Glutamatergic neuron (in vitro differentiated cells): ENCODE results near the gene UCK1. TPM values are rescaled to one million over a fixed set of nuclear protein-coding genes. Genes with fewer than 3 reads are reported as not detected.
A peak's percentile ranks its signal among the peaks of the same experiment; 100 is the strongest.

Experiments
- DNase-seq: peaks from one replicate; pipeline ENCODE4 v3.0.0; 2022
- H3K27ac Mint-ChIP-seq: one replicate; pipeline ENCODE4 v1.8.0; 2020; ENCODE audit warnings: mild to moderate bottlenecking, mixed read lengths, inconsistent platforms; ENCODE audit not compliant: unreplicated experiment
- H3K27me3 Mint-ChIP-seq: one replicate; pipeline ENCODE4 v1.8.0; 2020; ENCODE audit warnings: mild to moderate bottlenecking, moderate library complexity, mixed read lengths, inconsistent platforms; ENCODE audit not compliant: unreplicated experiment
- H3K36me3 Mint-ChIP-seq: one replicate; pipeline ENCODE4 v1.8.0; 2020; ENCODE audit warnings: mild to moderate bottlenecking, mixed read lengths, inconsistent platforms; ENCODE audit not compliant: unreplicated experiment
- H3K4me1 Mint-ChIP-seq: one replicate; pipeline ENCODE4 v1.8.0; 2020; ENCODE audit warnings: mild to moderate bottlenecking, low read depth, mixed read lengths, inconsistent platforms; ENCODE audit not compliant: unreplicated experiment
- H3K4me3 Mint-ChIP-seq: one replicate; pipeline ENCODE4 v1.8.0; 2020; ENCODE audit warnings: mild to moderate bottlenecking, mixed read lengths, inconsistent platforms; ENCODE audit not compliant: unreplicated experiment
- H3K9me3 Mint-ChIP-seq: one replicate; pipeline ENCODE4 v1.8.0; 2020; ENCODE audit warnings: mild to moderate bottlenecking, moderate library complexity, mixed read lengths, inconsistent platforms; ENCODE audit not compliant: unreplicated experiment
- long read RNA-seq: library from polyadenylated mRNA; unstranded; transcript quantifications from one replicate; pipeline ENCODE4 v2.0.0, GENCODE V29; 2020; ENCODE audit not compliant: unreplicated experiment
- total RNA-seq: library from RNA; stranded (reverse); fragmentation: NEBNext Ultra II Directional; extraction: Animal tissue kit (Norgen Biotek cat#: 25700); gene quantifications from one replicate; pipeline ENCODE4 v1.2.1, GENCODE V29; 2021; ENCODE audit not compliant: unreplicated experiment
- TF ChIP-seq, protein P1 (sequence below): fragments of 200-600 bp; sonication (generic); IDR thresholded peaks from one replicate; pipeline ENCODE4 v1.5.0; 2021; ENCODE audit not compliant: partially characterized antibody, unreplicated experiment

Gene UCK1
- total RNA-seq: 24.8 TPM
- long read RNA-seq, transcript UCK1-204 (7 exons, 2,167 nt): major isoform, 14 of 18 reads
- long read RNA-seq, partial matches to known transcripts: 1 of 18 reads
- long read RNA-seq, other reads (novel, unspliced or antisense): 3 of 18 reads

DNA sequence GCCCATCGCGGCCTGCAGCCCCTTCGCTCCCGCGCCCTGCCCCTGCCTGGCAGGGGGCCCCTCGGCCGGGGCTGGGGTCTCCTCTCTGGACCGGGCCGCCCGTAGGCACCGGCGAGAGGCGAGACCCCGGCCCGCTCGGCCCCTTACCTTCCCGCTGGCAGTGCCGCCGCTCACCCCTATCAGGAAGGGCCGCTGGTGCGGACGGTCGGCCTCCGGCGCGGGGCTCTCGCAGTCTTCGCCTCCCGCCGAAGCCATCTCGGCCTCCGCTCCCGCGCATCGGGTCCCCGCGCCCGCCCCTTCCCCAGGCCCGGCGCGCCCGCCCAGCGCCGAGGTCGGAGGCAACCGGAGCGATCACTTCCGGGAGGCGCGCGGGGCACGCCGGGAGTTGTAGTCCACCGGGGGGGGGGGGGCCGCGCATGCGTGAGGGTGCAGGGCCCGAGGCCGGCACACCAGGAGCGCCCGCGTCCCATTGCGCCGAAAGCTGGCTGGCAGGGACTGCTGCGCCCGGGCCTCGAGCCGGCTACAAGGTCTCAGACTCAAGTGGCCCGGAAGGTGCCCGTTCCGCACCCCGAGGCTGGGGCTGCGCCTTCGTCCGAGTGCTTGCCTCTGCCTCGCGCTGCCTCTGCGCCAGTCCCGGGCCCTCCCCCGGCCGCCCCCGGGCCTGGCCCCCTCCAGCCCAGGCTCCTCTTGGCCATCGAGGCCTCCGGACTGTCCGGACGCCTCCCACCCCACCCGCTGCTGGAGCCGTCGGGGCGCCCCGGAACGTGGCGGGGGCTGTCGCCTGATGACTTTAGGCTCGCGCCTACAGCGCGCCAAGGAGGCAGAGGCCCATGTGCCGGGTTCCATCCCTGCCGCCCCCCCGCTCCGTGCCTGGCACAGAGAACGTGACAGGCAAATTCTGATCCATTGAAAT is at the start of gene UCK1:
Gene UCK1, minus strand, starts transcription at position 344 of the 913 bp plus-strand sequence. Its CDS starts 89 bp downstream, at position 255.
- TF ChIP-seq, protein P1, sequence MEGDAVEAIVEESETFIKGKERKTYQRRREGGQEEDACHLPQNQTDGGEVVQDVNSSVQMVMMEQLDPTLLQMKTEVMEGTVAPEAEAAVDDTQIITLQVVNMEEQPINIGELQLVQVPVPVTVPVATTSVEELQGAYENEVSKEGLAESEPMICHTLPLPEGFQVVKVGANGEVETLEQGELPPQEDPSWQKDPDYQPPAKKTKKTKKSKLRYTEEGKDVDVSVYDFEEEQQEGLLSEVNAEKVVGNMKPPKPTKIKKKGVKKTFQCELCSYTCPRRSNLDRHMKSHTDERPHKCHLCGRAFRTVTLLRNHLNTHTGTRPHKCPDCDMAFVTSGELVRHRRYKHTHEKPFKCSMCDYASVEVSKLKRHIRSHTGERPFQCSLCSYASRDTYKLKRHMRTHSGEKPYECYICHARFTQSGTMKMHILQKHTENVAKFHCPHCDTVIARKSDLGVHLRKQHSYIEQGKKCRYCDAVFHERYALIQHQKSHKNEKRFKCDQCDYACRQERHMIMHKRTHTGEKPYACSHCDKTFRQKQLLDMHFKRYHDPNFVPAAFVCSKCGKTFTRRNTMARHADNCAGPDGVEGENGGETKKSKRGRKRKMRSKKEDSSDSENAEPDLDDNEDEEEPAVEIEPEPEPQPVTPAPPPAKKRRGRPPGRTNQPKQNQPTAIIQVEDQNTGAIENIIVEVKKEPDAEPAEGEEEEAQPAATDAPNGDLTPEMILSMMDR: no peak
- H3K27ac Mint-ChIP-seq: no peak within 1 kb of the TSS
- H3K27me3 Mint-ChIP-seq: peaks cover 5% of the 10 kb centered on the region

DNA sequence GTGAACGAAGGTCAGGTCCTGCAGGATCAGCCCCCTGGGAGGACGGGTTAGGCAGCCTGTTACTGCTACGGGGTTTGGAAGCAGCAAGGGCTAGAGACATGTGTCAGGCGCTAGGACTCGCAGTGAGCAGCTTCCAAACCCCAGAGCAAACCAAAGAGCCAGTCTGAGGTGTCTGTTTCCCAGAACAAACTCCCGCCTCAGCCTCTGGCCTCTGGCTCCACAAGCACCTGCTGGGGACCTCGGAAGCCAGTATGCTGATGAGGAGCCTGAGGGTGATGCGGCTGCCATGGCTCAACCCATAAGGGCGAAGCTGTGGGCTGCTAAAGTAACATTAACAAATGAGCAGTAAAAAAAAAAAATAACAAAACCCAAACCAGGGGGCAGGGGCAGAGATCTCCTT is 49.3 kb upstream of the UCK1 start:
- peak overlapping the region; percentile 55 for H3K27ac Mint-ChIP-seq
- TF ChIP-seq, protein P1: no peak
- peaks cover 6% of the 10 kb centered on the region for H3K27me3 Mint-ChIP-seq
- DNase-seq: no peak
- peaks cover 12% of the 10 kb centered on the region for H3K9me3 Mint-ChIP-seq
- H3K4me3 Mint-ChIP-seq: no peak overlapping the region
- peaks cover 7% of the 10 kb centered on the region for H3K36me3 Mint-ChIP-seq
- peaks cover 11% of the 10 kb centered on the region for H3K4me1 Mint-ChIP-seq

More for the DNA sequence above, at the start of gene UCK1:
- Mint-ChIP-seq H3K36me3 (no peaks in the 10 kb centered on the region), H3K4me3 (peak within 1 kb of the TSS; percentile 87), H3K9me3 (peaks cover 1% of the 10 kb centered on the region), H3K4me1 (peaks cover 2% of the 10 kb centered on the region)
- DNase-seq: peak; percentile 84

DNA sequence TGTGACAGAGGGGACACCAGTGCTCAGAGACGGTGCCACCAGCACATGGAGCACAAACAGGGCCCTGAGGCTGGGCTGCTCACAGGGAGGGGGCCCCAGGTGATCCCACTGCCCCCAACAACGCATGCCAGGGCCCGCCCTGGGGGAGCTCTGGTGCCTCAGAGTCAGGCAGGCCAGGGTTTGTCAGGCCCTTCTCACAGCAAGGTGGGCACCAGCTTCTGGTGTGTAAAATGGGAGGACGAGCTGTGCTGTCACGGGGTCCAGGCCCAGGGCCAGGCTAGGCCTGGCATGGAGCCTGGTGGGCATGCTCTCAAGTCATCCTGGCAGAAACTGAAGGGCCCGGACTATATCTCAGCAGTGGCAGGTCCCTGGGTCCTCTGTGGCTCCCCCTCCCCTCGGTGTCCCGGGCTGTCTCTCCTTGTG is 48.7 kb upstream of the UCK1 start:
- peaks cover 7% of the 10 kb centered on the region for H3K36me3 Mint-ChIP-seq
- H3K4me3 Mint-ChIP-seq: no peak overlapping the region
- no peak for DNase-seq
- peaks cover 12% of the 10 kb centered on the region for H3K9me3 Mint-ChIP-seq
- TF ChIP-seq, protein P1: no peak
- no peak overlapping the region for H3K27ac Mint-ChIP-seq
- peaks cover 5% of the 10 kb centered on the region for H3K27me3 Mint-ChIP-seq
- H3K4me1 Mint-ChIP-seq: peaks cover 11% of the 10 kb centered on the region

DNA sequence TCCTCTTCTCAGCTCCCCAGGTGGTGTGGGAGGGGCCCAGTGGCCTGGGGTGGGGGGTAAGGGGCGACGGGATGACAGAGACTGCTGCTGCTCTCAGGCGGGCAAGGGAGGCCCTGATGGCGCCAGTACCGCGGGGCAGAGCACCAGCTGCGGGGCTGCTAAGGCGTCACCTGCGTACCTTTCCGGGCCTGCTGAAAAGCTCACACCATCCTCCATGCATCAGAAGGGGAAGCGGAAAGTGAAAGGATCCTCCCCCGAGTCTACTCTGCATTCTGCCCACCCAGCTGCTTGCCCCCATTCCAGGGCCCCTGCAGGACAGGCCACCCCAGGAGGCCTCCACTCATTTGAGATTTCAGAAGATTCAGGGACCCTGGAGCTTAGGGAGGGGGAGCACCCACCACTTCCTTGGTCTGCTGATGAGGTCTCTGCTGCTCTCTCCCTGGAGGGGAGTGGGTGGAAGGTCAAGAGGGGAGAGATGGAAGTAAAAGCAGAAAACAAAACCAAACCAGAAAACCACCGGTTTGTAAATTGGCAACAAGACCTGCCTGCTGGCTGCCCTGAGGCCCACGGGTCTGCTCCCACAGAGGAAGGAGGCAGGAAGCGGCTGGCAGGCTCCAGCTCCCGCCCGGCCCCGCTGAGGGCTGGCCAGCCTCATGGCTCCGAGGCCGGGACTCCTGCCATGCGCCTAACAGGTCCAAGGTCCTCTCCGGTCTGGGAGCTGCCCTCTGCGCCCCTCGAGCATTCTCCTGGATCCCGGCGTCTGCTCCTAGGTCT is 47.9 kb upstream of the UCK1 start:
- Mint-ChIP-seq H3K27me3 (peaks cover 5% of the 10 kb centered on the region), H3K27ac (peak overlapping the region; percentile 19)

More for the DNA sequence above, 47.9 kb upstream of the UCK1 start:
- Mint-ChIP-seq H3K4me3 (no peak overlapping the region), H3K4me1 (peaks cover 11% of the 10 kb centered on the region), H3K9me3 (peaks cover 15% of the 10 kb centered on the region), H3K36me3 (peaks cover 7% of the 10 kb centered on the region)
- TF ChIP-seq, protein P1: no peak
- DNase-seq: no peak
